PC-3 (cell line): ENCODE data around the gene SMIM13. TPM values are rescaled to one million over a fixed set of nuclear protein-coding genes. Genes with fewer than 3 reads are reported as not detected.

Source experiments
- ATAC-seq: fragments of 200-7000 bp; cut with Tn5 transposase; 2 replicates; pipeline ENCODE4 v1.9.1; 2020; ENCODE audit warnings: mild to moderate bottlenecking, moderate library complexity
- BruUV-seq: library from RNA; stranded (reverse); fragments of 400-500 nt; replicated peaks from 2 replicates; lab custom pipeline; 2021; lab: Mats Ljungman, UMichigan
- CTCF ChIA-PET: fragments of 300-600 bp; sonication (Branson Sonifier 250); formaldehyde crosslinking; loops from one replicate; lab custom pipeline; 2022; ENCODE audit warnings: antibody characterized with exemption; lab: Charles Lee
- POLR2A ChIA-PET: fragments of 300-600 bp; sonication (Branson Sonifier 250); formaldehyde crosslinking; loops from one replicate; lab custom pipeline; 2022; ENCODE audit warnings: antibody characterized with exemption; ENCODE audit not compliant: unreplicated experiment; lab: Charles Lee
- DNase-seq: peaks from one replicate; pipeline ENCODE4 v3.0.0-alpha.2; 2015
- H2AFZ ChIP-seq: fragments of 300-600 bp; sonication (generic); 2 replicates; pipeline ENCODE4 v1.6.0; 2016; ENCODE audit warnings: antibody characterized with exemption, low read length
- H3F3A ChIP-seq: fragments of 300-600 bp; sonication (generic); one replicate; pipeline ENCODE4 v1.6.0; 2017; ENCODE audit warnings: antibody characterized with exemption, low read length, control low read depth, mild to moderate bottlenecking; ENCODE audit not compliant: unreplicated experiment
- H3K27ac ChIP-seq: fragments of 300-600 bp; sonication (generic); 2 replicates; pipeline ENCODE4 v1.5.1; 2016; ENCODE audit warnings: mild to moderate bottlenecking, low read length
- H3K27me3 ChIP-seq: fragments of 300-600 bp; sonication (generic); 2 replicates; pipeline ENCODE4 v1.6.1; 2016; ENCODE audit warnings: low read length, mixed read lengths
- H3K36me3 ChIP-seq: fragments of 300-600 bp; sonication (generic); 2 replicates; pipeline ENCODE4 v1.6.1; 2016; ENCODE audit warnings: low read depth, mixed run types, low read length, mixed read lengths
- H3K4me1 ChIP-seq: fragments of 300-600 bp; sonication (generic); 2 replicates; pipeline ENCODE4 v1.5.1; 2016; ENCODE audit warnings: low read length; ENCODE audit not compliant: insufficient read depth
- H3K4me2 ChIP-seq: fragments of 300-600 bp; sonication (generic); 2 replicates; pipeline ENCODE4 v1.6.0; 2016; ENCODE audit warnings: low read length
- H3K4me3 ChIP-seq: fragments of 300-600 bp; sonication (generic); 2 replicates; pipeline ENCODE4 v1.5.1; 2016; ENCODE audit warnings: mild to moderate bottlenecking, low read length, mixed read lengths
- H3K79me2 ChIP-seq: fragments of 300-600 bp; sonication (generic); 2 replicates; pipeline ENCODE4 v1.6.1; 2017; ENCODE audit warnings: low read length, mixed read lengths
- H3K9ac ChIP-seq: fragments of 300-600 bp; sonication (generic); 2 replicates; pipeline ENCODE4 v1.6.0; 2016; ENCODE audit warnings: mild to moderate bottlenecking, low read length
- H3K9me2 ChIP-seq: fragments of 300-600 bp; sonication (generic); replicated peaks from 2 replicates; pipeline ENCODE4 v1.6.1; 2016; ENCODE audit warnings: mixed run types, low read length, mixed read lengths
- H3K9me3 ChIP-seq: fragments of 300-600 bp; sonication (generic); 2 replicates; pipeline ENCODE4 v1.6.1; 2016; ENCODE audit warnings: low read length, mixed read lengths
- H4K20me1 ChIP-seq: fragments of 300-600 bp; sonication (generic); 2 replicates; pipeline ENCODE4 v1.6.1; 2016; ENCODE audit warnings: low read length, mixed read lengths
- EZH2 ChIP-seq: fragments of 300-600 bp; sonication (generic); IDR thresholded peaks from one replicate; pipeline ENCODE4 v1.6.1; 2017; ENCODE audit warnings: antibody characterized with exemption, mild to moderate bottlenecking, low read length; ENCODE audit not compliant: unreplicated experiment
- EZH2phosphoT487 ChIP-seq: fragments of 300-600 bp; sonication (generic); IDR thresholded peaks from 2 replicates; pipeline ENCODE4 v1.6.1; 2018; ENCODE audit warnings: mild to moderate bottlenecking, antibody characterized with exemption, low read length, borderline replicate concordance
- intact Hi-C: fragments of 100-400 bp; cut with micrococcal nuclease; formaldehyde crosslinking; loops from 2 replicates; pipeline ENCODE4 v1.9.0; 2023
- total RNA-seq: library from RNA; depleted of rRNA; stranded (reverse); fragments of >200 nt; gene quantifications from 2 replicates; pipeline ENCODE4 v1.2.3, GENCODE V29; 2014
- TF ChIP-seq, protein P1 (sequence below): fragments of 300-600 bp; sonication (generic); conservative IDR thresholded peaks from 2 replicates; pipeline ENCODE4 v1.5.1; 2017; ENCODE audit warnings: antibody characterized with exemption, low read depth, mild to moderate bottlenecking, low read length

The SMIM13 gene
- total RNA-seq, 1 experiment from 2014 or later: 9.0 TPM

DNA sequence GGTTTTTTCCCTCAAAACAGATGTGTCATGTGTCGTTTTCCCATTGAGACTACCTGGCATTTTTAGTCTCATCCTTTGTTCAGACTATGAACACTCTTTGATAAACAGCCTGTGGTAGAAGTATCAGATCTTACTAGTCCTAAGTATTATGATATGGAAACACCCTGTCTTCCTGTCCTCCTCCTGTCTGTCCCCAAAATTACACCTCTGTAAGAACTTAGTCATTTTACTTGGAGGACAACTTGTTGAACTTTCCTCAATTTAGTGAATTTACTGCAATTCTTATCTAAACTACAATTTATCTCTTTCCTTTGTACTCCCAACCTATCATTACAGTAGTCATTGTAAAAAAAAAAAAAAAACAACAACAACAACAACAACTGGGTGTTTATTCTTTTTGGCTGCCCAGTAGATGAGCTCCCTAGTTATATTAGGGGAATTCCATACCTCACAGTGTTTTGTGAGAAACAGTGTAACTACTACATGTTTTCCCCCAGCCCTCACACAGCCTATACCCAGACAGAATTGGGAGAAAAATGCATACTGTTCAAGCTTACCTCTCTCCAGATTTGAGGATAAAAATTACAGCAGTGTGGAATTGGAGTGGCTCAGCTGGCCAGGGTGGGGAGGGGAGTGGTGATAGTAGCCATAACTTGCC, 36.4 kb downstream of the SMIM13 start:
- no TSS peak for BruUV-seq
- Histone ChIP-seq H3K27ac (no peak overlapping the region), H3K9me2 (no peaks in the 10 kb centered on the region), H3K4me1 (no peaks in the 10 kb centered on the region), H3K9ac (no peak overlapping the region), H2AFZ (no peak overlapping the region), H3K9me3 (no peaks in the 10 kb centered on the region), H3K4me3 (no peak overlapping the region), H3K79me2 (peaks cover 42% of the 10 kb centered on the region), H4K20me1 (no peaks in the 10 kb centered on the region), H3K4me2 (no peak overlapping the region), H3F3A (no peaks in the 10 kb centered on the region), H3K36me3 (peaks cover 9% of the 10 kb centered on the region), H3K27me3 (no peaks in the 10 kb centered on the region)
- ChIA-PET POLR2A (no interaction called here), CTCF (no interaction called here)
- TF ChIP-seq, protein P1, sequence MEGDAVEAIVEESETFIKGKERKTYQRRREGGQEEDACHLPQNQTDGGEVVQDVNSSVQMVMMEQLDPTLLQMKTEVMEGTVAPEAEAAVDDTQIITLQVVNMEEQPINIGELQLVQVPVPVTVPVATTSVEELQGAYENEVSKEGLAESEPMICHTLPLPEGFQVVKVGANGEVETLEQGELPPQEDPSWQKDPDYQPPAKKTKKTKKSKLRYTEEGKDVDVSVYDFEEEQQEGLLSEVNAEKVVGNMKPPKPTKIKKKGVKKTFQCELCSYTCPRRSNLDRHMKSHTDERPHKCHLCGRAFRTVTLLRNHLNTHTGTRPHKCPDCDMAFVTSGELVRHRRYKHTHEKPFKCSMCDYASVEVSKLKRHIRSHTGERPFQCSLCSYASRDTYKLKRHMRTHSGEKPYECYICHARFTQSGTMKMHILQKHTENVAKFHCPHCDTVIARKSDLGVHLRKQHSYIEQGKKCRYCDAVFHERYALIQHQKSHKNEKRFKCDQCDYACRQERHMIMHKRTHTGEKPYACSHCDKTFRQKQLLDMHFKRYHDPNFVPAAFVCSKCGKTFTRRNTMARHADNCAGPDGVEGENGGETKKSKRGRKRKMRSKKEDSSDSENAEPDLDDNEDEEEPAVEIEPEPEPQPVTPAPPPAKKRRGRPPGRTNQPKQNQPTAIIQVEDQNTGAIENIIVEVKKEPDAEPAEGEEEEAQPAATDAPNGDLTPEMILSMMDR: no peak
- TF ChIP-seq EZH2phosphoT487 (no peak), EZH2 (no peak)
- DNase-seq: no peak
- no peak for ATAC-seq
- intact Hi-C loops: no loop called here

DNA sequence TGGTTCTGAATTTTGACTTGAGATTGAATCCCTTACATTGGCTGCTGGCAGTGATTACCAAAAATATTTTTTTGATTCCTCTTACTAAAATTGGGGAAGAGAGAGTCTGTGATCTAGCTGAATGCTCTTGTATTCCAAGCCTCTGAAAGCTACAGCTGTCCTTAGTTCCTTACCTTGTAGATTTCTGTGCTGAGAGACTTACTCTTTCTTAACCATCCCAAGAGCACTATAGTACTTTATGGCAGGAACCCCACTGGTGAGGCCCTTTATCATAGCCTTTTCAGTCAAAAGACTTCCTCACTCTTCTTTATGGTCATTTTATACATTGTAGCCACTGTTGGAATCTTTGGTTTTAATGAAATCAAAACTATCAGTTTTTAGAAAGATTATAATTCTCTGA, 37.0 kb downstream of the SMIM13 start:
- Histone ChIP-seq H3K9ac (no peak overlapping the region), H3K79me2 (peaks cover 42% of the 10 kb centered on the region), H3K36me3 (peaks cover 13% of the 10 kb centered on the region), H3K27me3 (no peaks in the 10 kb centered on the region), H3F3A (no peaks in the 10 kb centered on the region), H3K9me2 (no peaks in the 10 kb centered on the region), H3K9me3 (no peaks in the 10 kb centered on the region), H3K4me1 (no peaks in the 10 kb centered on the region), H2AFZ (no peak overlapping the region), H3K4me2 (no peak overlapping the region), H3K4me3 (no peak overlapping the region), H4K20me1 (no peaks in the 10 kb centered on the region), H3K27ac (no peak overlapping the region)
- no peak for TF ChIP-seq EZH2
- TF ChIP-seq EZH2phosphoT487: no peak
- TF ChIP-seq, protein P1: no peak
- ChIA-PET CTCF (no interaction called here), POLR2A (no interaction called here)
- intact Hi-C loops: no loop called here
- DNase-seq (no peak), ATAC-seq (no peak)
- no TSS peak for BruUV-seq

DNA sequence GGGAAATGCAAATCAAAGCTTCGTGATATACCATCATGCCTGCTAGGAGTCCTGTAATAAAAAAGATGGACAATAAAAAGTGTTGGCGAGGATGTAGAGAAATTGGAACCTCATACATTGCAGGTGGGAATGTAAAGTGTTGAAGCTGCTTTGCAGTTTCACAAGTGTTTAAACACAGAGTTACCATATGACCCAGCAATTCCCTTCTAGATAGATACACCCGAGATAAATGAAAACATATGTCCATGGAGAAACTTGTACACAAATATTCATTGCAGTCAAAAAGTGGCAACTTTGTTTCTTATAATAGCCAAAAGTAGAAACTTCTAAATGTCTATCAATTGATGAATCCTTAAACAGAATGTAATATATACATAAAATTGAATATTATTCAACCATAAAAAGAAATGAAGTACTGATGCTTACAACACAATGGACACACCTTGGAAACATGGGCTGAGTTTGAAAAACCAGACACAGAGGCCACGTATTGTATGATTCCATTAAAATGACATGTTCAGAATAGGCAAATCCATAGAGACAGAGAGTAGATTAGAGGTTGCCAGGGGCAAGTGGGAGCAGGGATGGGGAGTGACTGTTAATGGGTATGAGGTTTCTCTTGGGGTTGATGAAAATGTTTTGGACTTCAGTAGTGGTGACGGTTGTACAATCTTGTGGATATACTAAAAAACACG, 38.7 kb downstream of the SMIM13 start:
- POLR2A ChIA-PET: no interaction called here
- Histone ChIP-seq H4K20me1 (no peaks in the 10 kb centered on the region), H3K79me2 (peaks cover 39% of the 10 kb centered on the region), H3K27me3 (no peaks in the 10 kb centered on the region), H3K9me3 (no peaks in the 10 kb centered on the region), H3K4me2 (no peak overlapping the region), H3K4me1 (0 out of 2 replicates have a peak, but pooled peaks cover 5% of the 10 kb centered on the region), H2AFZ (no peak overlapping the region), H3K4me3 (no peak overlapping the region), H3F3A (no peaks in the 10 kb centered on the region), H3K9me2 (no peaks in the 10 kb centered on the region), H3K27ac (no peak overlapping the region), H3K9ac (no peak overlapping the region), H3K36me3 (peaks cover 13% of the 10 kb centered on the region)
- CTCF ChIA-PET: no interaction called here
- TF ChIP-seq, protein P1: no peak
- no peak for TF ChIP-seq EZH2phosphoT487
- TF ChIP-seq EZH2: no peak
- DNase-seq (no peak), ATAC-seq (no peak)
- intact Hi-C loops: no loop called here
- BruUV-seq: no TSS peak
